SK-N-SH (cell line): Measurements from ENCODE around the gene ARG2.

ENCODE experiments used
- CTCF ChIP-seq: fragments of 200-600 bp; sonication (generic); IDR thresholded peaks from 2 replicates; pipeline ENCODE4 v1.6.1; 2017; ENCODE audit warnings: antibody characterized with exemption, mild to moderate bottlenecking, moderate library complexity
- EP300 ChIP-seq, 2 experiments: IDR thresholded peaks; 2 replicates each; pipeline versions ENCODE4 v1.4.0 to v1.6.1; 2012; ENCODE audit warnings: borderline replicate concordance in 1 of 2, low read depth in 1 of 2, low read length in 1 of 2
- GABPA ChIP-seq: IDR thresholded peaks from 2 replicates; pipeline ENCODE4 v1.4.0; 2012; ENCODE audit warnings: low read depth, mild to moderate bottlenecking
- MAX ChIP-seq: IDR thresholded peaks from 2 replicates; pipeline ENCODE4 v1.4.0; 2012; ENCODE audit warnings: low read depth
- NRF1 ChIP-seq: IDR thresholded peaks from 2 replicates; pipeline ENCODE4 v1.6.1; 2012; ENCODE audit warnings: low read depth, mild to moderate bottlenecking, low read length
- POLR2AphosphoS5 ChIP-seq: IDR thresholded peaks from 2 replicates; pipeline ENCODE4 v1.6.1; 2012; ENCODE audit warnings: low read depth, low read length
- RCOR1 ChIP-seq: fragments of 150-350 bp; IDR thresholded peaks from 2 replicates; pipeline ENCODE4 v1.6.1; 2017; ENCODE audit warnings: antibody characterized with exemption, low read length
- RXRA ChIP-seq: IDR thresholded peaks from 2 replicates; pipeline ENCODE4 v1.4.0; 2012; ENCODE audit warnings: low read depth, mild to moderate bottlenecking, borderline replicate concordance
- SMC3 ChIP-seq: IDR thresholded peaks from 2 replicates; pipeline ENCODE4 v1.6.1; 2012; ENCODE audit warnings: low read depth, low read length, improper control_type of control experiment
- TAF1 ChIP-seq: IDR thresholded peaks from 2 replicates; pipeline ENCODE4 v1.6.1; 2012; ENCODE audit warnings: low read depth, mild to moderate bottlenecking, low read length, moderate library complexity, borderline replicate concordance
- ZBTB33 ChIP-seq: IDR thresholded peaks from 2 replicates; pipeline ENCODE4 v1.4.0; 2012; ENCODE audit warnings: low read depth, borderline replicate concordance
- TF ChIP-seq, protein P1 (sequence below): IDR thresholded peaks from 2 replicates; pipeline ENCODE4 v1.6.1; 2012; ENCODE audit warnings: mild to moderate bottlenecking, low read depth, low read length, moderate library complexity
- TF ChIP-seq, protein P2 (sequence below): fragments of 150-350 bp; IDR thresholded peaks from 2 replicates; pipeline ENCODE4 v1.6.1; 2016; ENCODE audit warnings: mild to moderate bottlenecking, low read depth, low read length

DNA sequence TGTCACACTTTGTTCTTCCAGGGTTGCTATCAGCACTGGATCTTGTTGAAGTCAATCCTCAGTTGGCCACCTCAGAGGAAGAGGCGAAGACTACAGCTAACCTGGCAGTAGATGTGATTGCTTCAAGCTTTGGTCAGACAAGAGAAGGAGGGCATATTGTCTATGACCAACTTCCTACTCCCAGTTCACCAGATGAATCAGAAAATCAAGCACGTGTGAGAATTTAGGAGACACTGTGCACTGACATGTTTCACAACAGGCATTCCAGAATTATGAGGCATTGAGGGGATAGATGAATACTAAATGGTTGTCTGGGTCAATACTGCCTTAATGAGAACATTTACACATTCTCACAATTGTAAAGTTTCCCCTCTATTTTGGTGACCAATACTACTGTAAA is 31.0 kb downstream of the ARG2 start:
- TF ChIP-seq EP300 (IDR thresholded peaks at IDR 0.05; ENCODE audit: borderline replicate concordance in 1 of 2, low read depth in 1 of 2, low read length in 1 of 2) = no peak
- no peak for TF ChIP-seq POLR2AphosphoS5
- TF ChIP-seq CTCF = no peak
- no peak for TF ChIP-seq MAX
- TF ChIP-seq SMC3 = no peak
- TF ChIP-seq GABPA = no peak
- TF ChIP-seq, protein P1, sequence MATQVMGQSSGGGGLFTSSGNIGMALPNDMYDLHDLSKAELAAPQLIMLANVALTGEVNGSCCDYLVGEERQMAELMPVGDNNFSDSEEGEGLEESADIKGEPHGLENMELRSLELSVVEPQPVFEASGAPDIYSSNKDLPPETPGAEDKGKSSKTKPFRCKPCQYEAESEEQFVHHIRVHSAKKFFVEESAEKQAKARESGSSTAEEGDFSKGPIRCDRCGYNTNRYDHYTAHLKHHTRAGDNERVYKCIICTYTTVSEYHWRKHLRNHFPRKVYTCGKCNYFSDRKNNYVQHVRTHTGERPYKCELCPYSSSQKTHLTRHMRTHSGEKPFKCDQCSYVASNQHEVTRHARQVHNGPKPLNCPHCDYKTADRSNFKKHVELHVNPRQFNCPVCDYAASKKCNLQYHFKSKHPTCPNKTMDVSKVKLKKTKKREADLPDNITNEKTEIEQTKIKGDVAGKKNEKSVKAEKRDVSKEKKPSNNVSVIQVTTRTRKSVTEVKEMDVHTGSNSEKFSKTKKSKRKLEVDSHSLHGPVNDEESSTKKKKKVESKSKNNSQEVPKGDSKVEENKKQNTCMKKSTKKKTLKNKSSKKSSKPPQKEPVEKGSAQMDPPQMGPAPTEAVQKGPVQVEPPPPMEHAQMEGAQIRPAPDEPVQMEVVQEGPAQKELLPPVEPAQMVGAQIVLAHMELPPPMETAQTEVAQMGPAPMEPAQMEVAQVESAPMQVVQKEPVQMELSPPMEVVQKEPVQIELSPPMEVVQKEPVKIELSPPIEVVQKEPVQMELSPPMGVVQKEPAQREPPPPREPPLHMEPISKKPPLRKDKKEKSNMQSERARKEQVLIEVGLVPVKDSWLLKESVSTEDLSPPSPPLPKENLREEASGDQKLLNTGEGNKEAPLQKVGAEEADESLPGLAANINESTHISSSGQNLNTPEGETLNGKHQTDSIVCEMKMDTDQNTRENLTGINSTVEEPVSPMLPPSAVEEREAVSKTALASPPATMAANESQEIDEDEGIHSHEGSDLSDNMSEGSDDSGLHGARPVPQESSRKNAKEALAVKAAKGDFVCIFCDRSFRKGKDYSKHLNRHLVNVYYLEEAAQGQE = no peak
- TF ChIP-seq RCOR1 = no peak
- TF ChIP-seq, protein P2, sequence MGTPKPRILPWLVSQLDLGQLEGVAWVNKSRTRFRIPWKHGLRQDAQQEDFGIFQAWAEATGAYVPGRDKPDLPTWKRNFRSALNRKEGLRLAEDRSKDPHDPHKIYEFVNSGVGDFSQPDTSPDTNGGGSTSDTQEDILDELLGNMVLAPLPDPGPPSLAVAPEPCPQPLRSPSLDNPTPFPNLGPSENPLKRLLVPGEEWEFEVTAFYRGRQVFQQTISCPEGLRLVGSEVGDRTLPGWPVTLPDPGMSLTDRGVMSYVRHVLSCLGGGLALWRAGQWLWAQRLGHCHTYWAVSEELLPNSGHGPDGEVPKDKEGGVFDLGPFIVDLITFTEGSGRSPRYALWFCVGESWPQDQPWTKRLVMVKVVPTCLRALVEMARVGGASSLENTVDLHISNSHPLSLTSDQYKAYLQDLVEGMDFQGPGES = no peak
- no peak for TF ChIP-seq TAF1
- TF ChIP-seq RXRA = no peak
- no peak for TF ChIP-seq NRF1
- TF ChIP-seq ZBTB33 = no peak
